ENCODE results near the gene IL17RB. TPM values are rescaled to one million over a fixed set of nuclear protein-coding genes. Genes with fewer than 3 reads are reported as not detected.

Gene IL17RB
- total RNA-seq, 1 experiment from 2014 or later: 9.8 TPM

DNA sequence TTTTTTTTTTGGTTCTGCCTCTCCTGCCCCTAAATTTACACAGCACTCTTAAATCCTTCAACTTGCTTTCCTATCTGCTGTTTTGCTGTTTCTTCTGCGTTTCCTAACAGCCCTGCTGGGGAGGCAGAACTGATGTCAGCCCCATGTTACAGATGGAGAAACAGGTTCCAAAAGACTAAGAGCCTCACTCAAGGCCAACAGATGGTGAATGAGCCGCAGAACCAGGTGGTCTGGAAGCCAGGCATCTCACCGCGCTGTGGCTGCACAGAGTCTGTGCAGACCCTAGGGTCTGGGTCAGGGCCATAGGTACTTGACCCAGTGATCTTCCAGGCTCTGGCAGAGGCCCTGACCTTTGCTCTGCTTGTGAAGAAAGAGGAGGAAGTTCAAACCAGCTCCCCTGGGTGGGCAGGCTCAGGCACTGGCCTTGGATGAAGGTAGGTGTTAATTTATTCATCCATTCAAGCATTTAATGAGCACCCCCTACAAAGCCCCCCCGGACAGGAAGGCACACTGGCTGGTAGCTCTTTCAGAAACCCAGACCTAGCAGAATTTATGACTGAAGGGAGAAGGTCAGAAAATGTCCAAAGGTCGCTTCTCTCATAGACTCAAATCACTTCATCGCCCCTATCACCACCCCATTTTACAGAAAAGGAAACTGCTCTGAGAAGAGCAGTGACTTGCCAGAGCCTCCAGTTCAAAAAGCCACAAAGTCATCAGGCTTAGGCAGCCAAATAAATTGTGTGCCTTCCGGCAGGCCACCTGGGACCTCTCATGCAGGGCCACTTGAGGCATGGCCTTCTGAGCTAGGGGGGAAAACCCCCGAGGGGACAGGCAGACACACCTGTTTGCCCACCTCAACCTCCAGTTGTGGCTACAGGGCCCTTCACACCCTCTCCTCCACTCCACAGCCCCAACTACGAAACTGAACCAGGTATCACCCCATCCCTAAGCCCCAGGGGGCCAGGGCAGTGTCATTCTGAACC is 2.9 kb upstream of the IL17RB start:
- peak overlapping the region; percentile 15 to 65; a peak in 3 of 5 replicates for H3K4me3 Mint-ChIP-seq
- H3K27me3 ChIP-seq (ENCODE audit: insufficient read depth, low read length): peaks cover 9% of the 10 kb centered on the region; the same call in 1 of the 2 replicates

More for the DNA sequence above, 2.9 kb upstream of the IL17RB start:
- no peak overlapping the region; the same call in 1 of the 2 replicates for H2BK15ac ChIP-seq (ENCODE audit: low read depth, low read length)
- no peak overlapping the region for H3K23ac ChIP-seq (ENCODE audit: insufficient read length, low read depth, low read length)
- no peak for TF ChIP-seq CTCF (conservative IDR thresholded peaks at IDR 0.05)
- peaks cover 4% of the 10 kb centered on the region for H3K23me2 ChIP-seq (ENCODE audit: insufficient read length, low read depth, low read length, poor library complexity, severe bottlenecking)
- H4K8ac ChIP-seq (replicated peaks; ENCODE audit: insufficient read length, low read depth, low read length): no peak overlapping the region
- H3K36me3 Mint-ChIP-seq (ENCODE audit: insufficient read depth in 1 of 3, low read depth in 3 of 3): peaks cover 1 to 10% (median 9%) of the 10 kb centered on the region in 3 experiments; a peak in 4 of 7 replicates
- H3K56ac ChIP-seq (ENCODE audit: insufficient read length, low read depth, low read length): no peak overlapping the region
- H3K27ac Mint-ChIP-seq: peak overlapping the region in 2 of 3 experiments; percentile 5 to 29; a peak in 2 of 7 replicates
- no peak for DNase-seq
- H3K9me3 Mint-ChIP-seq: no peaks in the 10 kb centered on the region; a peak in 1 of 5 replicates
- no peak overlapping the region for H3T11ph ChIP-seq (ENCODE audit: low read length)
- H3K27me3 Mint-ChIP-seq (ENCODE audit: low read depth): peaks cover 26% of the 10 kb centered on the region
- H3K4me1 Mint-ChIP-seq: peaks cover 39 to 41% of the 10 kb centered on the region in 2 experiments
- WGBS (ENCODE audit: extremely low coverage, insufficient read length, low lambda C conversion rate): no CpG with 5 or more reads among the region's 10 CpGs
- H2AK5ac ChIP-seq (ENCODE audit: insufficient read length, low read length): no peak overlapping the region
- H3K79me1 ChIP-seq (ENCODE audit: insufficient read depth, low read depth, low read length, poor library complexity, severe bottlenecking): no peaks in the 10 kb centered on the region
- H3K4me1 ChIP-seq (ENCODE audit: insufficient read depth, low read length): peaks cover 7% of the 10 kb centered on the region; the same call in 1 of the 2 replicates
- H3K9ac ChIP-seq (ENCODE audit: extremely low read depth, insufficient read length, low read length): no peak overlapping the region
- H3K14ac ChIP-seq (ENCODE audit: insufficient read depth, low read length): peak overlapping the region; percentile 48; the same call in 1 of the 2 replicates
- H3K9me3 ChIP-seq (ENCODE audit: control insufficient read depth, low read depth, low read length): no peaks in the 10 kb centered on the region
- no peak overlapping the region for H4K5ac ChIP-seq (ENCODE audit: insufficient read length, low read depth, low read length)
- H3K4me2 ChIP-seq (ENCODE audit: insufficient read depth, insufficient read length, low read length): no peak overlapping the region
- no peak overlapping the region for H3K4ac ChIP-seq (ENCODE audit: low read depth, low read length)
- H3K79me2 ChIP-seq (ENCODE audit: insufficient read depth, low read length): no peaks in the 10 kb centered on the region
- H4K20me1 ChIP-seq (ENCODE audit: control insufficient read depth, insufficient read depth, insufficient read length): no peaks in the 10 kb centered on the region
- H2AFZ ChIP-seq (ENCODE audit: low read length): no peak overlapping the region
- no peak overlapping the region for H2BK20ac ChIP-seq (ENCODE audit: low read depth, low read length, poor library complexity, severe bottlenecking)
- H2BK5ac ChIP-seq (ENCODE audit: insufficient read length, low read length): no peak overlapping the region
- no peak overlapping the region for H4K91ac ChIP-seq (ENCODE audit: insufficient read length, low read depth, low read length)
- no peak overlapping the region for H3K27ac ChIP-seq (ENCODE audit: insufficient read length, low read depth, low read length)
- no peak overlapping the region for H2BK12ac ChIP-seq (ENCODE audit: insufficient read length, low read depth, low read length)
- no peak overlapping the region for H2BK120ac ChIP-seq (ENCODE audit: low read depth, low read length, poor library complexity, severe bottlenecking)
- H3K18ac ChIP-seq (ENCODE audit: insufficient read length, low read depth, low read length): no peak overlapping the region

All from H9 (cell line).